ENCODE measurements around the gene SLC25A46.
"Not testable (repeated sequence)": the region's sequence is repeated elsewhere in the genome, so short reads cannot be mapped to it uniquely, and the experiment has no call there.

Gene SLC25A46

GRCh38 chr5:110757118-110757729 lies 18.4 kb downstream of the SLC25A46 start:
- DNase-seq (ENCODE audit: low read depth): peak; percentile 25

DNA sequence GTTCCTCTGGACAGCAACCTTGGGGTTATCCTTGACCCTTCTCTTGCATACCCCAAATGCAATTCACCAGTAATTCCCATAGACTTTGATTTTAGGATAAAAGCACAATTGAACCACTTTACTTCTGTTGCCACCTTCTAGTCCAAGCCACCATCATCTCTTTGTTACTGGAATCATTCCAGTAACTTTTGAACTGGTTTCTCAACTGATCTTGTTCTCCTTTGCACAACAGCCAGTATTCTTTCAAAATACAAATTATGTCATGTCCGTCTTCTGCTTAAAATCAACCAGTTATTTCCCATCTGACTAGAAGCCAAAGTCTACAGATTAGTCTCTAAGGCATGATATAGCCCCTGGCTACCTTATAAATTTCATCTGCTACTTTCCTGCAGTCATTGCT lies 21.4 kb downstream of the SLC25A46 start:
- no peak for DNase-seq (ENCODE audit: low read depth)

GRCh38 chr5:110768138-110768860 lies 29.5 kb downstream of the SLC25A46 start:
- DNase-seq (ENCODE audit: low read depth): no peak

GRCh38 chr5:110769000-110769681 lies 30.3 kb downstream of the SLC25A46 start:
- DNase-seq (ENCODE audit: low read depth): peak; percentile 42

DNA sequence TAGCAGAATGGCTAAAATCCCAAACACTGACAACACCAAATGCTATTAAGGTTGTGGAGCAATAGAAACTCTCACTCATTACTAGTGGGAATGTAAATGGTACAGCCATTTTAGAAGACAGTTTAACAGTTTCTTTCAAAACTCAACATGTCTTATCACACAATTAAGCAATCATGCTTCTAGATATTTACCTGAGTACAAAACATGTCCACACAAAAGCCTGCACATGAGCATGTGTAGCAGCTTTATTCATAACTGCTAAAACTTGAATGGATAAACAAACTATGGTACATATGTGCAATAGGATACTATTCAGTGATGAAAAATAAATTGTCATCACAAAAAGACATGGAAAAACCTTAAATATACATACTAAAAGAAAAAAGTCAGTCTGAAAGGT lies 31.5 kb downstream of the SLC25A46 start:
- DNase-seq (ENCODE audit: low read depth): no peak

- no peak for DNase-seq (ENCODE audit: low read depth)
Observed at GRCh38 chr5:110784901-110785300, 46.1 kb downstream of the SLC25A46 start.

- DNase-seq (ENCODE audit: low read depth): no peak
Observed at GRCh38 chr5:110785356-110785755, 46.5 kb downstream of the SLC25A46 start.

DNA sequence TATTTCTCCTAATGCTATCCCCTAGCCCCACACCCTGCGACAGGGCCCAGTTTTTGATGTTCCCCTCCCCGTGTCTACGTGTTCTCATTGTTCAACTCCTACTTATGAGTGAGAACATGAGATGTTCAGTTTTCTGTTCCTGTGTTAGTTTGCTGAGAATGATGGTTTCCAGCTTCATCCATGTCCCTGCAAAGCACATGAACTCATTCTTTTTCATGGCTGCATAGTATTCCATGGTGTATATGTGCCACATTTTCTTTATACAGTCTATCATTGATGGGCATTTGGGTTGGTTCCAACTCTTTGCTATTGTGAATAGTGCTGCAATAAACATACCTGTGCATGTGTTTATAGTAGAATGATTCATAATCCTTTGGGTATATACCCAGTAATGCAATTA lies 49.2 kb downstream of the SLC25A46 start:
- DNase-seq (ENCODE audit: low read depth): not testable (repeated sequence)

DNA sequence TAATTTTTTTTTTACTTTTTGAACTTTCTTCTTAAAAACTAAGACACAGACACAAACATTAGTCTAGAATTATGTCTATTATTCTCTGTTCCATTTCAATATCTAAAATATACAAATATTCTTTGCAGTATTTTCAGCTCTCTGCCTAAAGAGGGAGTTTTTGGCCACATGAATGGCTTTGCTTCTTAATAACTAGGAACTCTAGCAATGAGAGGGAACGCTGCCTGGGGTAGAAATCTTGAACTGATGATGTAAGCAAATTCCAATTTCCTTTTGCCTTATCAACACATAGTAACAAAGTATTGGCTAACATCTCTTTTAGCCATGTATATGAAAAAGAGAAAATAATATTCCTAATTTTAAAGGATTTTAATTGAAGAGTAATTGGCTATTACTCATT lies 51.9 kb downstream of the SLC25A46 start:
- peak; percentile 1 for DNase-seq (ENCODE audit: low read depth)

DNA sequence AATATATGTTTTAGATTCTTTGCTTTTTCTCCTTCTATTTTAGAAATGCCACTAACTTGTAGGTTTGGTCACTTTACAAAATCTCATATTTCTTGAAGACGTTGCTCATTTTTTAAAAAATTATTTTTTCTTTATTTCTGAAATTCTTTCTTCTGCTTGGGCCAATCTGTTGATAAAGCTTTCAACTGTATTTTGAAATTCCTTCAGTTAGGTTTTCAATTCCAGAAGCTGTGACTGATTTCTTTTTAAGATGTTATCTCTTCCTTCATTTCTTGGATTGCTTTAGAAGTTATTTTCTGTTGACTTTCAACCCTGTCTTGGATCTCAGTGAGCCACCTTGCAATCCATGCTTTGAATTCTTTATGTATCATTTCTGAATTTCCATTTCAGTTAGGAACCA lies 64.2 kb downstream of the SLC25A46 start:
- no peak for DNase-seq (ENCODE audit: low read depth)

- no peak for DNase-seq (ENCODE audit: low read depth)
Observed at GRCh38 chr5:110803467-110804326, 64.9 kb downstream of the SLC25A46 start.

GRCh38 chr5:110807169-110807568 lies 68.4 kb downstream of the SLC25A46 start:
- no peak for DNase-seq (ENCODE audit: low read depth)

GRCh38 chr5:110809006-110809405 lies 70.2 kb downstream of the SLC25A46 start:
- DNase-seq (ENCODE audit: low read depth): no peak

Data from GM04504 (cell line).